Kasumi-1 (cell line): Measurements from ENCODE around the gene SAPCD1.
A peak's percentile ranks its signal among the peaks of the same experiment; 100 is the strongest.
"Not testable (repeated sequence)": the region's sequence is repeated elsewhere in the genome, so short reads cannot be mapped to it uniquely, and the experiment has no call there.

Experiments
- DNase-seq, 2 experiments: peaks; one replicate each; lab custom pipeline; 2025; lab: John Stamatoyannopoulos, UW

SAPCD1 gene

DNA sequence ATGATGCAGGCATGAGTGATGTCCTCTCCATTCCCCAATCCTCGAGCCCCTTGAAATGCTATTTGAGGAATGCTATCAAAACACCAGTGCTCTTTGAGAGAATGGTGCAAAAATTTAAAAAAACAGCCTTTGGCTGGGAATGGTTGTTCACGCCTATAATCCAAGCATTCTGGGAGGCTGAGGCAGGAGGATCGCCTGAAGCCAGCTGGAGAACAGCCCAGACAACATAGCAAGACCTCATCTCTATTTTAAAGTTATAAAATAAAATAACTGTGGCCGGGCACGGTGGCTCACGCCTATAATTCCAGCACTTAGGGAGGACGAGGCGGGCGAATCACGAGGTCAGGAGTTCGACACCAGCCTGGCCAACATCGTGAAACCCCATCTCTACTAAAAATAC, 37.3 kb downstream of the SAPCD1 start:
- no peak for DNase-seq

DNA sequence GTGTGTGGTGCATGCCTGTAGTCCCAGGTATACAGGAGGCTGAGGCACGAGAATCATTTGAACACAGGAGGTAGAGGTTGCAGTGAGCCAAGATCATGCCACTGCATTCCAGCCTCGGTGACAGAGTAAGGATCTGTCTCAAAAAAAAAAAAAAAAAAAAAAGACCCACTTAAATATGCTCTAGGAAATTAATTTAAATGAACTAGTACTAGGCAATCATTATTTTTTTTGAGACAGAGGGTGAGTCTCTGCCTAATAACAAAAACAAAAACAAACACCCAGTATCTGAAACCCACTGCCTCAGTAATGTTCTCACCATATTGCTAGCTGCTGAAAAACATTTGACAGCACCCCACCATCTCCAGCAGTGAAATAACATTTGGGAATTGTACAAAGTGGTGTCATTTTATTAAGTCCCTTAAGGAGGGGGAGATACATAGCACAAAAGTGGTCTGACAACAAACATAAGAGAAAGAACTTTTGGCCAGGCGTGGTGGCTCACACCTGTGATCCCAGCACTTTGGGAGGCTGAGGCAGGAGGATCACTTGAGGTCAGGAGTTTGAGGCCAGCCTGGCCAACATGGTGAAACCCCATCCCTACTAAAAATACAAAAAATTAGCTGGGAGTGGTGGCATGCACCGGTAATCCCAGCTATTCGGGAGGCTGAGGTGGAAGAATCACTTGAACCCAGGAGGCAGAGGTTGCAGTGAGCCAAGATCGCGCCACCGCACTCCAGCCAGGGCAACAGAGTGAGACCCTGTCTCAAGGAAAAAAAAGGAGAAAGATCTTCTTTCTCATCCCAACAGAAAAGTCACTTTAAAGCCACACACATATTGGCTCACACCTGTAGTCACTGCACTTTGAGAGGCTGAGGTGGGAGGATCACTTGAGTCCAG, 38.8 kb downstream of the SAPCD1 start:
- DNase-seq = not testable (repeated sequence)

DNA sequence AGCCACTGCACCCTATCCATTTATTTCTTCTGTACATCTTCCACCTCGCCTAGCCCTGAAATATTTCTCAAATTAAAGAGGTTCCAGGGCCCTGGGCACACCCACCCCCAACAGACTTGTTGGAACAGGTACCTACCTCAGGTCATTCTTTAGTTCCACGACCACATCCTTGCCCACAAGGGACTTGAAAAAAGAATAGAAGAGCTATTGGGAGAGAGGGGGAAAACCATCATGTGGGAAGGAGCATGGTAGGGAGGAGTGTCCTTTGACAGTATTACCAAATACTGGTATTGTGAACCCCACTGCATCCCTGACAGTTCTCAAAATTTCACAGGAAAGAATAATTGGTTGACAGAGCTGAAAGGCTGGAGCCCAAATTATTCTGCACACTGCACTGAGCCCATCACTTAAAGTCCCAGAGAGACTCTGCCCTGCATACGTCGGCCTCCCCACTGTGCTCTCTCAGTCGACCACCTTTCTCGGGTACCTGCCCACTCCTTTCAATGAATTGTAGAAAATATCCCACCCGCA, 43.5 kb downstream of the SAPCD1 start:
- no peak for DNase-seq

- peak; percentile 90 to 93 for DNase-seq
Observed at GRCh38 chr6:31806470-31807272, 44.2 kb downstream of the SAPCD1 start, which contains the start of gene LSM2. Gene LSM2 (minus strand): TSS chr6:31806966. CDS start chr6:31806757, 209 bp downstream.

DNA sequence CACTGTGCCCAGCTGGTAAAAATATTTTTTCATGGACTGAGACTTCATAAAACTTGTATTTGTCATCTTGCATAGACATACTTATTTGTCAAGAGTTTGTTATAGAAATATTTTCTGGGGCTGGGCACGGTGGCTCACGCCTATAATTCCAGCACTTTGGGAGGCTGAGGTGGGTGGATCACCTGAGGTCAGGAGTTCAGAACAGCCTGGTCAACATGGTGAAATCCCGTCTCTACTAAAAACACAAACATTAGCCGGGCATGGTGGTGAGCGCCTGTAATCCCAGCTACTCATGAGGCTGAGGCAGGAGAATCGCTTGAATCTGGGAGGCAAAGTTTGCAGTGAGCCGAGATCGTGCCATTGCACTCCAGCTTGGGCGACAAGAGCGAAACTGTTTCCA, 46.1 kb downstream of the SAPCD1 start:
- not testable (repeated sequence) for DNase-seq

DNA sequence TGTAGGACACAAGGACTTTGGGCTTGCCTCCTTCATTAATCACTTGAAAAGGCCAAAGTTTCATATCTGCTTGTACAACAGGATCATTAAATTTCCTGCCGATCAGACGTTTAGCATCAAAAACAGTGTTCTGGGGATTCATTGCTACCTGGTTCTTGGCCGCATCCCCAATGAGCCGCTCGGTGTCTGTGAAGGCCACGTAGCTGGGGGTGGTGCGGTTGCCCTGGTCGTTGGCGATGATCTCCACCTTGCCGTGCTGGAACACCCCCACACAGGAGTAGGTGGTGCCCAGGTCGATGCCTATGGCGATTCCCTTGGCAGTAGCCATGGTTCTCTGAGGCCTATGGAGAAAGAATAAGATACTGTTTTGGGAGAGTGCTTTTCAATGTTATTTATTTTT, 49.2 kb downstream of the SAPCD1 start:
- no peak for DNase-seq

- DNase-seq = no peak
Observed at GRCh38 chr6:31813465-31813849, 51.0 kb downstream of the SAPCD1 start.
